SH-SY5Y (cell line): Measurements from ENCODE around the gene ADAM15.

Experiments used
- GATA2 ChIP-seq: IDR thresholded peaks from 2 replicates; pipeline ENCODE4 v1.6.1; 2011; ENCODE audit warnings: mild to moderate bottlenecking, low read depth, low read length
- GATA3 ChIP-seq: IDR thresholded peaks from 2 replicates; pipeline ENCODE4 v1.6.1; 2011; ENCODE audit warnings: low read depth, mild to moderate bottlenecking, low read length, moderate library complexity

DNA sequence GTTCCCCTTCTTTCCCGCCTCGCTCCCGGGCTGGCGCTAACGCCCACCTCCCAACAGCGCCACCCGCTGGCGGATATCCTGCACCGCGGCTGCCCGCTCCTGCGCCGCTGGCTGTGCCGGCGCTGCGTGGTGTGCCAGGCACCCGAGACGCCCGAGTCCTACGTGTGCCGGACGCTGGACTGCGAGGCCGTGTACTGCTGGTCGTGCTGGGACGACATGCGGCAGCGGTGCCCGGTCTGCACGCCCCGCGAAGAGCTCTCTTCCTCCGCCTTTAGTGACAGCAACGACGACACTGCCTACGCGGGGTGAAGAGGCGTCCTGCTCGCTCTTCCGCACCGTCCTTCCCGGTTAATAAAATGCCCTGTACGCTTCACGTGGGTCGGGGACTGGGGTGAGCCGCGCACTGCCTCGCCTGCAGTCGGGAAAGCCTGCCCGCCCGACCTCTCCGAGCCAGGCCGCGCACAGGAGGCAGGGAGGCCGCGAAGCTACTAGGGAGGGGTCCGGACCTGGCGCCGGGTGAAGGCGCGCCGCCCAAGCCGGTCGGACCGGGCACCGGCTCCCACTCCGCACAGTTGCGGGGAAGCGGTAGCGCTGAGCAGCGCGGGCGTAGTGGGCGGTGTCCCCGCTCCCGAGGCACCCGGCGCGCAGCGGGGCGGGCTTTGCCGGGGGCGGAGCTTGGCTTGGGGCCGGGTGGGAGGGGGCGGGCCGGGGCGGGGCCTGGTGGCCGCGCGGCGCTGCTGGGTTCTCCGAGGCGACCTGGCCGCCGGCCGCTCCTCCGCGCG, at the start of gene ADAM15:
- TF ChIP-seq GATA2 (no peak), GATA3 (no peak)
